Lower leg skin (tissue), 3 donors: Measurements from ENCODE around the gene HMGN1.

Experiments used
- CTCF ChIP-seq, 3 donors: fragments of 450-650 bp; IDR thresholded peaks; one replicate each; pipeline ENCODE4 v1.5.1; 2016; ENCODE audit warnings: antibody characterized with exemption in 3 of 3, mild to moderate bottlenecking in 3 of 3, moderate library complexity in 2 of 3
- POLR2A ChIP-seq, 2 donors: fragments of 450-650 bp; IDR thresholded peaks; one replicate each; pipeline ENCODE4 v1.6.1; 2016 to 2017; ENCODE audit warnings: antibody characterized with exemption in 2 of 2, mild to moderate bottlenecking in 1 of 2, moderate library complexity in 1 of 2

- TF ChIP-seq POLR2A (IDR thresholded peaks at IDR 0.05) = no peak
- TF ChIP-seq CTCF (IDR thresholded peaks at IDR 0.05) = no peak
Measured at GRCh38 chr21:39330001-39330400, 18.9 kb downstream of the HMGN1 start.
